ENCODE results near the gene NDE1. TPM values are rescaled to one million over a fixed set of nuclear protein-coding genes. Genes with fewer than 3 reads are reported as not detected.

The NDE1 gene
- polyA plus RNA-seq, 2 of the 4 experiments (the other 2 are of a cell fraction), result 27.6 to 30.6 TPM

DNA sequence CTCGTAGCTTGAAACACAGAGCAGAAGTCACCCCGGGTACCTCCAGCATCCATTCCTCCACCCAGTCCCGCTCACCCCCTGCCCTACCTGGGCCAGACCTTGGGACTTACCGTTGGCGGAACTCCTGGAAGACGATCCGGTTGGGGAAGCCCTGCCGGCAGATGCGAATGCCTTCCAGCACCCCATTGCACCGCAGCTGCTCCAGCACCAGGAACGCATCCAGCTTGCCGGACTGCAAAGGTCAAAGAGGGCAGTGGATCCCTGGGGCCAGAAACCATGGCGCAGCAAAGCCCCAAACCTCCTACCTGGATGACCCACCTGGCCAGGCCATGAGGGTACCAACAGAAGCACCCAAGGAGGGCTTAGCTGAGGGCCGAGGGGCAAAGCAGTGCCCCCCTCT, 97.9 kb downstream of the NDE1 start:
- FAIRE-seq (no peak), DNase-seq (ENCODE audit: low read depth in 1 of 2, low spot score in 1 of 2) (no peak), ATAC-seq (no peak)
- Histone ChIP-seq H3K4me3 (no peak overlapping the region), H3K4me2 (no peak overlapping the region), H3K4me1 (no peaks in the 10 kb centered on the region), H3K9me3 (no peaks in the 10 kb centered on the region), H3K27ac (no peak overlapping the region)
- ChIA-PET POLR2A (no interaction called here), CTCF (interaction anchor here (1.0 to 2.1 kb wide), 3 partner anchors 9 to 17 kb away, joined by 3 to 8 read pairs (median 3); no protein-coding TSS in a partner anchor)
- TF ChIP-seq TFCP2L1 (CRISPR knock-in tag; IDR thresholded peaks at IDR 0.05), result no peak
- TF ChIP-seq, protein P1, sequence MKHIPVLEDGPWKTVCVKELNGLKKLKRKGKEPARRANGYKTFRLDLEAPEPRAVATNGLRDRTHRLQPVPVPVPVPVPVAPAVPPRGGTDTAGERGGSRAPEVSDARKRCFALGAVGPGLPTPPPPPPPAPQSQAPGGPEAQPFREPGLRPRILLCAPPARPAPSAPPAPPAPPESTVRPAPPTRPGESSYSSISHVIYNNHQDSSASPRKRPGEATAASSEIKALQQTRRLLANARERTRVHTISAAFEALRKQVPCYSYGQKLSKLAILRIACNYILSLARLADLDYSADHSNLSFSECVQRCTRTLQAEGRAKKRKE (CRISPR knock-in tag; IDR thresholded peaks at IDR 0.05; ENCODE audit: low read depth), result no peak
- TF ChIP-seq NPAS2 (CRISPR knock-in tag; IDR thresholded peaks at IDR 0.05; ENCODE audit: borderline replicate concordance), result no peak
- TF ChIP-seq, protein P2, sequence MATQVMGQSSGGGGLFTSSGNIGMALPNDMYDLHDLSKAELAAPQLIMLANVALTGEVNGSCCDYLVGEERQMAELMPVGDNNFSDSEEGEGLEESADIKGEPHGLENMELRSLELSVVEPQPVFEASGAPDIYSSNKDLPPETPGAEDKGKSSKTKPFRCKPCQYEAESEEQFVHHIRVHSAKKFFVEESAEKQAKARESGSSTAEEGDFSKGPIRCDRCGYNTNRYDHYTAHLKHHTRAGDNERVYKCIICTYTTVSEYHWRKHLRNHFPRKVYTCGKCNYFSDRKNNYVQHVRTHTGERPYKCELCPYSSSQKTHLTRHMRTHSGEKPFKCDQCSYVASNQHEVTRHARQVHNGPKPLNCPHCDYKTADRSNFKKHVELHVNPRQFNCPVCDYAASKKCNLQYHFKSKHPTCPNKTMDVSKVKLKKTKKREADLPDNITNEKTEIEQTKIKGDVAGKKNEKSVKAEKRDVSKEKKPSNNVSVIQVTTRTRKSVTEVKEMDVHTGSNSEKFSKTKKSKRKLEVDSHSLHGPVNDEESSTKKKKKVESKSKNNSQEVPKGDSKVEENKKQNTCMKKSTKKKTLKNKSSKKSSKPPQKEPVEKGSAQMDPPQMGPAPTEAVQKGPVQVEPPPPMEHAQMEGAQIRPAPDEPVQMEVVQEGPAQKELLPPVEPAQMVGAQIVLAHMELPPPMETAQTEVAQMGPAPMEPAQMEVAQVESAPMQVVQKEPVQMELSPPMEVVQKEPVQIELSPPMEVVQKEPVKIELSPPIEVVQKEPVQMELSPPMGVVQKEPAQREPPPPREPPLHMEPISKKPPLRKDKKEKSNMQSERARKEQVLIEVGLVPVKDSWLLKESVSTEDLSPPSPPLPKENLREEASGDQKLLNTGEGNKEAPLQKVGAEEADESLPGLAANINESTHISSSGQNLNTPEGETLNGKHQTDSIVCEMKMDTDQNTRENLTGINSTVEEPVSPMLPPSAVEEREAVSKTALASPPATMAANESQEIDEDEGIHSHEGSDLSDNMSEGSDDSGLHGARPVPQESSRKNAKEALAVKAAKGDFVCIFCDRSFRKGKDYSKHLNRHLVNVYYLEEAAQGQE (IDR thresholded peaks at IDR 0.05), result no peak
- no peak for TF ChIP-seq SREBF2 (IDR thresholded peaks at IDR 0.05)
- TF ChIP-seq, protein P3, sequence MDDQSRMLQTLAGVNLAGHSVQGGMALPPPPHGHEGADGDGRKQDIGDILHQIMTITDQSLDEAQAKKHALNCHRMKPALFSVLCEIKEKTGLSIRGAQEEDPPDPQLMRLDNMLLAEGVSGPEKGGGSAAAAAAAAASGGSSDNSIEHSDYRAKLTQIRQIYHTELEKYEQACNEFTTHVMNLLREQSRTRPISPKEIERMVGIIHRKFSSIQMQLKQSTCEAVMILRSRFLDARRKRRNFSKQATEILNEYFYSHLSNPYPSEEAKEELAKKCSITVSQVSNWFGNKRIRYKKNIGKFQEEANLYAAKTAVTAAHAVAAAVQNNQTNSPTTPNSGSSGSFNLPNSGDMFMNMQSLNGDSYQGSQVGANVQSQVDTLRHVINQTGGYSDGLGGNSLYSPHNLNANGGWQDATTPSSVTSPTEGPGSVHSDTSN (IDR thresholded peaks at IDR 0.05), result no peak
- 90% methylated on average over 8 of the region's 14 CpGs for WGBS (ENCODE audit: missing lambda C conversion rate)

DNA sequence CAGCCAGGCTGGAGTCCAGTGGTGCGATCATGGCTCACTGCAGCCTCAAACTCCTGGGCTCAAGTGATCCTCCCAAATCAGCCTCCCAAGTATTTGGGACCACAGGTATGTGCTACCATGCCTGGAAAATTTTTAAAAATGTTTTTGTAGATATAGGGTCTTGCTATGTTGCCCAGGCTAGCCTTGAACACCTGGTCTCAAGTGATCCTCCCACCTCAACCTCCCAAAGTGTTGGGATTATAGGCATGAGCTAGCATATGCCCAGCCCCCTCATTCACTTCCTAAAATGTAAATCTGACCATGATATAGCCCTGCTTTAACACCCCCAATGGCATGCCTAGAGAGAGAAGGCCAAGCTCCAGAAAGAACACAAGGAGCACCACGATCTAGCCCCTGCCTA, 98.6 kb downstream of the NDE1 start:
- no peak for TF ChIP-seq HEYL (CRISPR knock-in tag; IDR thresholded peaks at IDR 0.05)
- TF ChIP-seq MAFK (IDR thresholded peaks at IDR 0.05; ENCODE audit: partially characterized antibody), result no peak
- TF ChIP-seq BHLHE40 (IDR thresholded peaks at IDR 0.05; ENCODE audit: low read depth, low read length), result no peak
- no peak for TF ChIP-seq SREBF2 (IDR thresholded peaks at IDR 0.05)
- no peak for TF ChIP-seq POLR2AphosphoS2 (conservative IDR thresholded peaks at IDR 0.05; ENCODE audit: low read length)
- Histone ChIP-seq H3K4me2 (no peak overlapping the region), H3K27ac (no peak overlapping the region), H3K4me1 (no peaks in the 10 kb centered on the region), H3K4me3 (no peak overlapping the region), H3K9me3 (no peaks in the 10 kb centered on the region)
- WGBS (ENCODE audit: missing lambda C conversion rate), result 54% methylated on average over 2 of the region's 2 CpGs
- CTCF ChIA-PET, result interaction anchor here (1.0 to 2.1 kb wide), 2 partner anchors 8 to 15 kb away, joined by 3 to 8 read pairs; no protein-coding TSS in a partner anchor
- no peak for FAIRE-seq
- ATAC-seq, result no peak
- no peak for DNase-seq (ENCODE audit: low read depth in 1 of 2, low spot score in 1 of 2)
- POLR2A ChIA-PET, result no interaction called here

DNA sequence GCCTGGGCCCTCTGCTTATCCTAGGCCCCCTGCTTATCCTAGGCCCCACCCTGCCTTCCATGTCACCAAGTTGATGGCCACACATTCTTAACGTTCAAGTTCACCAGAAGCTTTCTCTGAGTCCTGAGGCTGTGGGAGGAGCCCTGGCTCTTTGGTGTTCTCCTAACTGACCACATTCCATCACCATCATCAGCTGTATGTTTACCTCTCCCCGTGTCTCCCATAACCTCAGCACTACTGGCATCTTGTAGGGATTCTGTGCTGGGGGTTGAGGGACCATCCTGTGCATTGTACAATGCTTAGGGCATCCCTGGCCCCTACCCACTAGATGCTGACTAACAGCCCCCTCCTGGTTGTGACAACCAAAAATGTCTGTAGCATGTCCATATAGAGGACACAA, 99.3 kb downstream of the NDE1 start:
- peak in 1 of 2 experiments; percentile 25; a peak in 2 of 6 replicates for ATAC-seq
- Histone ChIP-seq H3K27ac (no peak overlapping the region), H3K9me3 (no peaks in the 10 kb centered on the region), H3K4me2 (no peak overlapping the region), H3K4me3 (no peak overlapping the region), H3K4me1 (no peaks in the 10 kb centered on the region)
- DNase-seq (ENCODE audit: low read depth in 1 of 2, low spot score in 1 of 2), result no peak
- FAIRE-seq, result no peak
- ChIA-PET POLR2A (no interaction called here), CTCF (interaction anchor here (0.6 to 2.1 kb wide), 2 partner anchors 7 to 19 kb away, joined by 4 to 8 read pairs; no protein-coding TSS in a partner anchor)
- TF ChIP-seq ZSCAN20 (CRISPR knock-in tag; IDR thresholded peaks at IDR 0.05), result no peak
- no peak for TF ChIP-seq PHF8 (IDR thresholded peaks at IDR 0.05; ENCODE audit: borderline replicate concordance, low read depth)
- TF ChIP-seq, protein P4, sequence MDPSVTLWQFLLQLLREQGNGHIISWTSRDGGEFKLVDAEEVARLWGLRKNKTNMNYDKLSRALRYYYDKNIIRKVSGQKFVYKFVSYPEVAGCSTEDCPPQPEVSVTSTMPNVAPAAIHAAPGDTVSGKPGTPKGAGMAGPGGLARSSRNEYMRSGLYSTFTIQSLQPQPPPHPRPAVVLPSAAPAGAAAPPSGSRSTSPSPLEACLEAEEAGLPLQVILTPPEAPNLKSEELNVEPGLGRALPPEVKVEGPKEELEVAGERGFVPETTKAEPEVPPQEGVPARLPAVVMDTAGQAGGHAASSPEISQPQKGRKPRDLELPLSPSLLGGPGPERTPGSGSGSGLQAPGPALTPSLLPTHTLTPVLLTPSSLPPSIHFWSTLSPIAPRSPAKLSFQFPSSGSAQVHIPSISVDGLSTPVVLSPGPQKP (IDR thresholded peaks at IDR 0.05; ENCODE audit: low read depth, low read length), result no peak
- no peak for TF ChIP-seq HOXB5 (CRISPR knock-in tag; IDR thresholded peaks at IDR 0.05)
- no peak for TF ChIP-seq RNF2 (IDR thresholded peaks at IDR 0.05; ENCODE audit: borderline replicate concordance, low read depth)
- TF ChIP-seq HOXA7 (CRISPR knock-in tag; IDR thresholded peaks at IDR 0.05), result no peak
- no peak for TF ChIP-seq RARB (CRISPR knock-in tag; IDR thresholded peaks at IDR 0.05)
- no peak for TF ChIP-seq MAFK (IDR thresholded peaks at IDR 0.05; ENCODE audit: partially characterized antibody)
- WGBS (ENCODE audit: missing lambda C conversion rate), result 23% methylated on average over 2 of the region's 2 CpGs

Data from A549 (cell line).